Activated naive CD4-positive, alpha-beta T cell treated with anti-CD3 and anti-CD28 coated beads, Interleukin-2, amount 50 U/mL, for 72 hours (primary cell): ENCODE results near the gene INPP5A. TPM values are rescaled to one million over a fixed set of nuclear protein-coding genes. Genes with fewer than 3 reads are reported as not detected.
"Not testable (repeated sequence)": the region's sequence is repeated elsewhere in the genome, so short reads cannot be mapped to it uniquely, and the experiment has no call there.

ENCODE experiments used
- ATAC-seq, 2 donors: fragments of 150-1000 bp; cut with Tn5 transposase; 2 replicates each; pipeline ENCODE4 v1.10.0; 2021; ENCODE audit warnings: mild to moderate bottlenecking in 2 of 2, moderate library complexity in 2 of 2
- DNase-seq, 2 donors: peaks; one replicate each; pipeline ENCODE4 v3.0.0; 2021 to 2022; ENCODE audit warnings: low spot score in 2 of 2
- H3K27ac Mint-ChIP-seq, 2 donors: one replicate each; pipeline ENCODE4 v1.8.0; 2022; ENCODE audit warnings: mild to moderate bottlenecking in 2 of 2, mixed read lengths in 2 of 2
- H3K36me3 Mint-ChIP-seq, 2 donors: one replicate each; pipeline ENCODE4 v1.8.0; 2022; ENCODE audit warnings: mixed read lengths in 2 of 2
- H3K9me3 Mint-ChIP-seq, 2 donors: one replicate each; pipeline ENCODE4 v1.8.0; 2022; ENCODE audit warnings: mixed read lengths in 2 of 2
- total RNA-seq, 2 donors: library from RNA; stranded (reverse); gene quantifications; one replicate each; pipeline ENCODE4 v1.2.3, GENCODE V29; 2022

INPP5A gene
- total RNA-seq, 2 donors from 2014 or later: 10.5 to 14.0 TPM

DNA sequence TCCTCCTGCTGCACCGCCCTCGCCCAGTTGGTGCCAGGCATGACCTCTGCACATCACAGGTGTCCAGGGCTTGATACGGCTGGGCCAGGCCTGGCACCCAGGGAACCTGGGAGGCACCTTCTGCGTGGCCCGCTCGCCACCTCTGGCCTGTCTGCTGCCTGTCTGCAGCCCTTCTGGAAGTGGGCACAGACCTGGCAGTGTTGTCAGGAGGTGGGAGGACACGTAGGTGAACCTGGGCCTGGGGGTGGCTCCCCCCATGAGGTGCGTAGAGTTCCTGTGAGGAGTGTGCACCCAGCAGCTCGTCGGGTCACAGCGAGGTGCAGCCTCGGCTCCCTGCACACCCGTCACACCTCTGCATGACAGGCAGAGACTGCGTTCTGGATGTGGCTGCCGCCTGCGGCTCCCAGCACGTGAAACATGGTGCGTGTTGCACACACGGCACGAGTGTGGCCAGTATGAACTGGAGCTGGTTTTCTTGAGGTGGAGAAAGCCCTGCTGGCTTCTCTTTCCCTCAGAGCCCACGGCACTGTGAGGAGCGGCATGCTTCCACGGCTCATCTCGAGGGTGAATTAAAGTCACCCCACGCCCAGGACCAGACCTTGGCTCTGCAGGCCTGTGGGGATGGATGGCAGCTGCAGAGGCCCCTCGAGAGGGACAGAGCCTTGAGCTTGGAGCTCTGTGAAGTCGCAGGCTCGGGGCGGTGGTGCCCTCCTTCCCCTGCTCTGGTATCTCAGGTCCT is 24.8 kb downstream of the INPP5A start:
- H3K27ac Mint-ChIP-seq: no peak overlapping the region
- no peak for DNase-seq
- ATAC-seq: no peak

GRCh38 chr10:132562916-132563456 is 25.4 kb downstream of the INPP5A start:
- H3K9me3 Mint-ChIP-seq: no peaks in the 10 kb centered on the region
- H3K36me3 Mint-ChIP-seq: no peaks in the 10 kb centered on the region
- ATAC-seq (no peak), DNase-seq (no peak)
- H3K27ac Mint-ChIP-seq: no peak overlapping the region

More for the DNA sequence above, 24.8 kb downstream of the INPP5A start:
- no peaks in the 10 kb centered on the region for H3K36me3 Mint-ChIP-seq
- no peaks in the 10 kb centered on the region for H3K9me3 Mint-ChIP-seq

GRCh38 chr10:132563485-132564248 is 26.1 kb downstream of the INPP5A start:
- Mint-ChIP-seq H3K36me3 (no peaks in the 10 kb centered on the region), H3K27ac (no peak overlapping the region), H3K9me3 (no peaks in the 10 kb centered on the region)

DNA sequence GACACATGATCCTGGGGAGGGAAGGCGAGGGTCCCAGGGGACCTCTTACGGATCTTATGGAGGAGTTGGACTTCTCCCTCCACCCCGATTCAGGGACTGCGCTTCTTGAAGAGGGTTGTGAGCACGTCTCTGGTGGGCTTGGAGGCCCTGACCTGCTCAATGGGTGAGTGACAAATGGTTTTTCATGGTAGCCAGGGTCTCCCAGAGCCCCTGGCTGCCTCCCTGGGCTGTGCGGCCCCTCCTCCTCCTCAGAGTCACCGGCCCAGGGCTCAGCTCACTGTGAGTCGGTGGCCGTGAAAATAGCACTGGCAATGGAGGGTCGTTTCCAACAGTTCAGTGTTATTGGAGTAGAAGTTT is 26.6 kb downstream of the INPP5A start:
- no peak overlapping the region for H3K27ac Mint-ChIP-seq
- ATAC-seq (no peak), DNase-seq (no peak)
- H3K9me3 Mint-ChIP-seq: no peaks in the 10 kb centered on the region
- H3K36me3 Mint-ChIP-seq: no peaks in the 10 kb centered on the region

More at GRCh38 chr10:132563485-132564248, 26.1 kb downstream of the INPP5A start:
- no peak for ATAC-seq
- no peak for DNase-seq

DNA sequence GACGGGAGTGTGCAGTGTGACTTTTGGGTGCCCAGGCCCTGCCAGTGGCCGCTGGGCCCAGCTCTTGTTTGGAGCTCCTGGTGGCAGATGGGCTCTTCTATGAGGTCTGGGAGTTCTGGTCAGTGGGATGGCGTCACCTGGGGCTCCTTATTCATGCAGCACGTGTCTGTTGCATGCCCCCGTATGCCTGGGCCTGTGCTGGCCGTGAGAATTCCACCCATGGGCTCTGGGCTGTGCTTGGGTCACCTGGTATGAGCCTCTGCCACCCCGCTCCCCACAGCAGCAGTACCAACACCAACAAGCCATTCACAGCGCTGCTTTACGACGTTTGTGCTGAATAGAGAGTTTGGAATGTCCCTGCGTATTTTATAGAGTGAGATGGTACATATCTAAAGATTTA is 27.1 kb downstream of the INPP5A start:
- DNase-seq (no peak), ATAC-seq (no peak)
- no peak overlapping the region for H3K27ac Mint-ChIP-seq
- H3K36me3 Mint-ChIP-seq: no peaks in the 10 kb centered on the region
- H3K9me3 Mint-ChIP-seq: no peaks in the 10 kb centered on the region

DNA sequence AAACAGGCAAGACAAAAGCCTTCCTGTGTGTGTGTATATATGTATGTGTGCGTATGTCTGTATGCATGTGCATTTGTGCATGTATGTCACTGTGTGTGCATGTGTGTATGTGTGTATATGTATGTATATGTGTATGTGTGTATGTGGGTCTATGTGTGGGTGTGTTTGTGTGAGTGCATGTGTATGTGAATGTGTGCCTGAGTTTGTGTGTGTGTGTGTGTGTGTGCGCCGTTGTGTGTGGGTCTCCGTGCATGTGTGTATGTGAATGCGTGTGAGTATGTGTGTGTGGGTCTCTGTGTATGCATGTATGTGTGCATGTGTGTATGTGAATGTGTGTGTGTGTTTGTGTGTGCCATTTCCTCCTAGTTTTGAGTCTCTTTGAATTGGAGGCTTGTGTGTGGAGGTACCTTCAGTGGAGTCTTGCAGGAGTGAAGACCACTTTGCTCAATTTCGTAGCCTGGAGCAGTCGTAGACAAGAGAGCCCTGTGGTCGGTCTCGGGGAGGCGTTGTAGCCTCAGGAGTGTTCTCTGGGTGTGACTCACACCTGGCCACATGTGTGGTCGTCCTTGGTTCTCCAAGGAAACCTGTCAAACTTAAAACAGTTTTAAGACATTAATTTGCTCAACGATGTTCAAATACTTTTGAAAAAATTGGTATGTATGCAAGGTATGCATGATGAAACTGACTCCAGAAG is 28.1 kb downstream of the INPP5A start:
- ATAC-seq (no peak), DNase-seq (no peak)
- Mint-ChIP-seq H3K27ac (no peak overlapping the region), H3K9me3 (no peaks in the 10 kb centered on the region), H3K36me3 (no peaks in the 10 kb centered on the region)

DNA sequence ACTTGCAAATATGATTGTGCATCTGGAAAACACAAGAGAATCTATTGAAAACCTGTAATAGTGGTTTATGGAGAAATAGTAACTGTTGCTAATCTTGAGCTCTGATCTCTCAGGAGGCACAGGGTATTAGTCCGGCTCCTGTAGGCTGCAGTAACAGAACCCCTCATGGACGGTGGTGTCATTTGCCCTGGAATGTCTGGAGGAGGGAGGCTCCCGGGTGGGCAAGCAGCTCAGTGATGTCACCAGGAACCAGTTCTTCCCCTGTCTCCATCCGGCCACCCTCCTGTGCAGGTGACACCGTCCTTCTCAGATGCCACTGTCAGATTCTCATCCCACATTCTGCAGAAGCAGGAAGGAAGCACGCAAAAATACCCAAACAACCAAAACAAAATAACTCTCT is 29.3 kb downstream of the INPP5A start:
- DNase-seq (no peak), ATAC-seq (no peak)
- Mint-ChIP-seq H3K36me3 (no peaks in the 10 kb centered on the region), H3K9me3 (no peaks in the 10 kb centered on the region), H3K27ac (no peak overlapping the region)

GRCh38 chr10:132570265-132570664 is 32.7 kb downstream of the INPP5A start:
- DNase-seq (no peak), ATAC-seq (no peak)
- no peak overlapping the region for H3K27ac Mint-ChIP-seq
- H3K9me3 Mint-ChIP-seq: no peaks in the 10 kb centered on the region
- no peaks in the 10 kb centered on the region for H3K36me3 Mint-ChIP-seq

- Mint-ChIP-seq H3K9me3 (no peaks in the 10 kb centered on the region), H3K27ac (no peak overlapping the region), H3K36me3 (no peaks in the 10 kb centered on the region)
- ATAC-seq (no peak), DNase-seq (no peak)
Observed at GRCh38 chr10:132570771-132571649, 33.4 kb downstream of the INPP5A start.

GRCh38 chr10:132571650-132572544 is 34.3 kb downstream of the INPP5A start:
- no peaks in the 10 kb centered on the region for H3K36me3 Mint-ChIP-seq
- H3K27ac Mint-ChIP-seq: peak overlapping the region in 1 of 2 donors; percentile 97
- H3K9me3 Mint-ChIP-seq: no peaks in the 10 kb centered on the region
- DNase-seq: peak; percentile 70 to 88
- ATAC-seq: peak; percentile 80 to 86

GRCh38 chr10:132572545-132572937 is 35.0 kb downstream of the INPP5A start:
- no peak for DNase-seq
- H3K36me3 Mint-ChIP-seq: no peaks in the 10 kb centered on the region
- no peak for ATAC-seq
- H3K27ac Mint-ChIP-seq: no peak overlapping the region
- no peaks in the 10 kb centered on the region for H3K9me3 Mint-ChIP-seq

GRCh38 chr10:132572946-132573345 is 35.4 kb downstream of the INPP5A start:
- not testable (repeated sequence) for H3K27ac Mint-ChIP-seq, H3K36me3 Mint-ChIP-seq, DNase-seq, ATAC-seq, H3K9me3 Mint-ChIP-seq

DNA sequence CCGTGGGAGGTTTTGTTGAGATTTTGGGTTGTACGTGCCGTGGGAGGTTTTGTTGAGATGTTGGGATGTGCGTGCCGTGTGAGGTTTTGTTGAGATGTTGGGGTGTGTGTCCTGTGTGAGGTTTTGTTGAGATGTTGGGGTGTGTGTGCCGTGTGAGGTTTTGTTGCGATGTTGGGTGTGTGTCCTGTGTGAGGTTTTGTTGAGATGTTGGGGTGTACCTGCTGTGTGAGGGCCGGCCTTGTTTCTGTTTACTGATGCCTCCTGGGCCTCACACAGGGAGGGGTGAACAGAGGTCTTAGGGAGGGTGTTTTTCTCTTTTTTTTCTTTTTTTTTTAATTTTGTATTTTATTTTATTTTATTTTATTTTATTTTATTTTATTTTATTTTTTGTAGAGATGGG is 36.7 kb downstream of the INPP5A start:
- no peak for DNase-seq
- Mint-ChIP-seq H3K36me3 (no peaks in the 10 kb centered on the region), H3K9me3 (no peaks in the 10 kb centered on the region), H3K27ac (no peak overlapping the region)
- ATAC-seq: no peak

DNA sequence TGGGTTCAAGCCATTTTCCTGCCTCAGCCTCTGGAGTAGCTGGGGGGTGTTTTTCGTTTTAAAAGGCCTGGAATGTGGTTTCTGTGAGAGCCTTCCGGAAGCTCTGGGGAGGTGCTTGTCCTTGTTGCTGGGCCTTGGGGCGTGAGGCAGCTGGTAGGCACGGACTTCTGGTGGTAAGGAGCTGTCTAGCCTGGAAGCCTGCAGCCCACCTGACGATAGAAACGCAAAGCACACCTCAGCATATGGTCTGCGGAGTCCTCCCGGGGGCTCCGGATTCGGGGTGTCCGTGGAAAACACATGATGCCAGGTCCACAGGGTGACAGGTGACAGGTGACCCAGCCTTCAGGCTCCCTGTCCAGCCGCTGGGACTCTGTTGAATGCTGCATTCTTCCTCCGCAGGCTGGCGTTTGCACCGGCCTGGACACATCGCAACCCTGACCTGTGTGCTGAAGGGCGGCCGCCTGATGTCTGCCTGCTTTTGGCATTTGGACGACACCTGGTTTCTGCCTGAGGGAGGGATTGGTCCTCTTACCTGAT is 37.3 kb downstream of the INPP5A start:
- no peaks in the 10 kb centered on the region for H3K36me3 Mint-ChIP-seq
- ATAC-seq (no peak), DNase-seq (no peak)

More for the DNA sequence above, 37.3 kb downstream of the INPP5A start:
- no peaks in the 10 kb centered on the region for H3K9me3 Mint-ChIP-seq
- peak overlapping the region in 1 of 2 donors; percentile 76 for H3K27ac Mint-ChIP-seq
